HEK293 (cell line): ENCODE data around the gene LIG3.

Experiments used
- CTCF ChIA-PET: fragments of 350-600 bp; formaldehyde crosslinking; extraction: SDS; loops from one replicate; lab custom pipeline; 2021; ENCODE audit warnings: antibody characterized with exemption; lab: Yijun Ruan, JAX
- POLR2A ChIA-PET: fragments of 300-600 bp; formaldehyde crosslinking; extraction: SDS; loops from one replicate; lab custom pipeline; 2020; ENCODE audit warnings: antibody characterized with exemption, inconsistent platforms; lab: Yijun Ruan, JAX
- H3K27ac ChIP-seq: fragments of 200-500 bp; sonication (Bioruptor generic); 2 replicates; pipeline ENCODE4 v1.5.1; 2014; ENCODE audit warnings: low read depth, low read length, control low read depth, inconsistent platforms; ENCODE audit errors: extremely low read depth
- H3K36me3 ChIP-seq, 2 experiments: fragments of 200-500 bp in 1 of 2; sonication (Bioruptor generic) in 1 of 2; 1 replicate in 1 of 2; 2 replicates in 1 of 2; pipeline ENCODE4 v1.5.1; 2014 to 2017; ENCODE audit warnings: inconsistent platforms in 2 of 2, low read length in 2 of 2; ENCODE audit not compliant: control insufficient read depth in 2 of 2, insufficient read depth in 1 of 2
- H3K4me1 ChIP-seq: fragments of 200-500 bp; sonication (Bioruptor generic); 2 replicates; pipeline ENCODE4 v1.5.1; 2014; ENCODE audit warnings: mild to moderate bottlenecking, low read length, inconsistent platforms; ENCODE audit not compliant: control insufficient read depth, insufficient read depth
- H3K4me3 ChIP-seq: 2 replicates; pipeline ENCODE4 v1.5.1; 2011; ENCODE audit warnings: low read depth, mild to moderate bottlenecking, control low read depth, low read length, moderate library complexity
- H3K9me3 ChIP-seq: fragments of 200-500 bp; sonication (Bioruptor generic); 2 replicates; pipeline ENCODE4 v1.5.1; 2014; ENCODE audit warnings: low read depth, low read length, inconsistent platforms; ENCODE audit not compliant: control insufficient read depth, insufficient read depth
- HOXA7 ChIP-seq: sonication (generic); formaldehyde crosslinking; IDR thresholded peaks from 2 replicates; pipeline ENCODE4 v1.8.1; 2022; ENCODE audit warnings: missing genetic modification reagents, borderline replicate concordance
- KLF1 ChIP-seq: fragments of 450-650 bp; formaldehyde crosslinking; IDR thresholded peaks from 2 replicates; pipeline ENCODE4 v1.5.1; 2016; ENCODE audit warnings: missing biosample characterization, missing genetic modification characterization
- OVOL3 ChIP-seq: fragments of 450-650 bp; formaldehyde crosslinking; IDR thresholded peaks from 2 replicates; pipeline ENCODE4 v1.5.1; 2016; ENCODE audit warnings: missing biosample characterization, missing genetic modification characterization
- TRIM28 ChIP-seq: IDR thresholded peaks from 2 replicates; pipeline ENCODE4 v1.6.1; 2011; ENCODE audit warnings: low read length, control low read depth, borderline replicate concordance
- ZBTB8A ChIP-seq: fragments of 450-650 bp; formaldehyde crosslinking; IDR thresholded peaks from 2 replicates; pipeline ENCODE4 v1.5.1; 2016; ENCODE audit warnings: missing biosample characterization, missing genetic modification characterization
- ZEB2 ChIP-seq: fragments of 450-650 bp; formaldehyde crosslinking; IDR thresholded peaks from 2 replicates; pipeline ENCODE4 v1.5.1; 2016; ENCODE audit warnings: missing biosample characterization, missing genetic modification characterization
- ZNF138 ChIP-seq: fragments of 450-650 bp; formaldehyde crosslinking; IDR thresholded peaks from 2 replicates; pipeline ENCODE4 v1.5.1; 2016; ENCODE audit warnings: missing biosample characterization, missing genetic modification characterization, borderline replicate concordance
- ZNF146 ChIP-seq: fragments of 450-650 bp; formaldehyde crosslinking; IDR thresholded peaks from 2 replicates; pipeline ENCODE4 v1.5.1; 2016; ENCODE audit warnings: missing biosample characterization, missing genetic modification characterization
- ZNF19 ChIP-seq: fragments of 450-650 bp; formaldehyde crosslinking; IDR thresholded peaks from 2 replicates; pipeline ENCODE4; 2016; ENCODE audit warnings: missing biosample characterization, missing genetic modification characterization, low read depth
- ZNF223 ChIP-seq: fragments of 450-650 bp; formaldehyde crosslinking; IDR thresholded peaks from 2 replicates; pipeline ENCODE4 v1.5.1; 2016; ENCODE audit warnings: missing biosample characterization, missing genetic modification characterization
- ZNF521 ChIP-seq: fragments of 450-650 bp; formaldehyde crosslinking; IDR thresholded peaks from 2 replicates; pipeline ENCODE4 v1.5.1; 2017; ENCODE audit warnings: missing biosample characterization, mild to moderate bottlenecking, missing genetic modification characterization
- ZNF585B ChIP-seq: fragments of 450-650 bp; formaldehyde crosslinking; IDR thresholded peaks from 2 replicates; pipeline ENCODE4 v1.5.1; 2016; ENCODE audit warnings: missing biosample characterization, missing genetic modification characterization
- ZNF600 ChIP-seq: fragments of 450-650 bp; formaldehyde crosslinking; IDR thresholded peaks from 2 replicates; pipeline ENCODE4 v1.5.1; 2016; ENCODE audit warnings: missing biosample characterization, missing genetic modification characterization
- ZNF776 ChIP-seq: fragments of 450-650 bp; formaldehyde crosslinking; IDR thresholded peaks from 2 replicates; pipeline ENCODE4 v1.5.0; 2017; ENCODE audit warnings: missing biosample characterization, missing genetic modification characterization, borderline replicate concordance
- ZNF830 ChIP-seq: fragments of 450-650 bp; IDR thresholded peaks from 2 replicates; pipeline ENCODE4 v1.5.0; 2018; ENCODE audit warnings: missing biosample characterization, missing genetic modification characterization, low read depth, mild to moderate bottlenecking, moderate library complexity
- ZNF837 ChIP-seq: fragments of 450-650 bp; formaldehyde crosslinking; IDR thresholded peaks from 2 replicates; pipeline ENCODE4 v1.5.1; 2016; ENCODE audit warnings: missing biosample characterization, missing genetic modification characterization
- ZSCAN23 ChIP-seq: fragments of 450-650 bp; formaldehyde crosslinking; IDR thresholded peaks from 2 replicates; pipeline ENCODE4 v1.5.1; 2016; ENCODE audit warnings: missing biosample characterization, missing genetic modification characterization
- ZSCAN30 ChIP-seq: fragments of 450-650 bp; IDR thresholded peaks from 2 replicates; pipeline ENCODE4 v1.5.1; 2018; ENCODE audit warnings: missing biosample characterization, mild to moderate bottlenecking, missing genetic modification characterization, moderate library complexity
- TF ChIP-seq, protein P1 (sequence below): fragments of 450-650 bp; formaldehyde crosslinking; IDR thresholded peaks from 2 replicates; pipeline ENCODE4 v1.5.1; 2017; ENCODE audit warnings: missing biosample characterization, missing genetic modification characterization
- TF ChIP-seq, protein P2 (sequence below): fragments of 450-650 bp; formaldehyde crosslinking; conservative IDR thresholded peaks from 2 replicates; pipeline ENCODE4 v1.5.1; 2016; ENCODE audit warnings: low read depth, missing biosample characterization, missing genetic modification characterization
- TF ChIP-seq, protein P3 (sequence below): fragments of 450-650 bp; formaldehyde crosslinking; IDR thresholded peaks from 2 replicates; pipeline ENCODE4 v1.5.1; 2016; ENCODE audit warnings: missing biosample characterization, missing genetic modification characterization

The LIG3 gene

DNA sequence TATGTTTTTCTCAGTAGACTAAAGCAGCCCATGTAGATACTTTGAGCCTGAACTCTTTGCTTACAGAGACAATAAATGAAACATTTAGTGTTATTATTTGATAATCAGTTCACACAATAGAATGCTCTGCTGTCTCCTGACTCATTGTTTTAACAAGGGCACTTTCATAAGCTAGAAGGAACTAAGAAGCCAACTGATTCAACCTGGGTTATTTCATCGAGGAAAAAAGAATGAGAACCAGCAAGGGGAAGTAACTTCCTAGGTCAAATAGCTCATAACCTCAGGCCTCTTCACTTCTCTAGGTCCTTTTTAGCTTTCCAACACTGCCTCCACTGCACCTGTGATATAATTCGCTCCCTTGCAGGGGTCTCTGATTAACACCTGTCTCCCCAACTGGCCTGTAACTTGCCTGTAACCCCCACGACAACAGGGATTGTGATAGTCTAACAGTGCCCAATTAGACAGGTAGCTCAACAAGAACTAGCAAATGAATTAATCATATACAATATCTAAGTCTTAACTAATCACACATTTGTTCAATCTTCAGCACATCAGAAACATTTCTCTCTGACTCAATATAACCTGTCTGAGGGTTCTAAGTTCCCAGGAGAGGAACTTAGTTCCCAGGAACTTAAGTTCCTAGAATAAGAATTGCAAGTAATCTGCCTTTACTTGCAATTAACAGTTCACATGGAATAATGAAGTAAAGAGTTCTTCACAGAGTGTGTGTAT is 48.4 kb downstream of the LIG3 start (continued):
- TF ChIP-seq ZNF19 (tag by site-specific recombination) (no peak), OVOL3 (tag by site-specific recombination) (no peak)
- TF ChIP-seq, protein P1, sequence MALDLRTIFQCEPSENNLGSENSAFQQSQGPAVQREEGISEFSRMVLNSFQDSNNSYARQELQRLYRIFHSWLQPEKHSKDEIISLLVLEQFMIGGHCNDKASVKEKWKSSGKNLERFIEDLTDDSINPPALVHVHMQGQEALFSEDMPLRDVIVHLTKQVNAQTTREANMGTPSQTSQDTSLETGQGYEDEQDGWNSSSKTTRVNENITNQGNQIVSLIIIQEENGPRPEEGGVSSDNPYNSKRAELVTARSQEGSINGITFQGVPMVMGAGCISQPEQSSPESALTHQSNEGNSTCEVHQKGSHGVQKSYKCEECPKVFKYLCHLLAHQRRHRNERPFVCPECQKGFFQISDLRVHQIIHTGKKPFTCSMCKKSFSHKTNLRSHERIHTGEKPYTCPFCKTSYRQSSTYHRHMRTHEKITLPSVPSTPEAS (tag by site-specific recombination), result no peak

DNA sequence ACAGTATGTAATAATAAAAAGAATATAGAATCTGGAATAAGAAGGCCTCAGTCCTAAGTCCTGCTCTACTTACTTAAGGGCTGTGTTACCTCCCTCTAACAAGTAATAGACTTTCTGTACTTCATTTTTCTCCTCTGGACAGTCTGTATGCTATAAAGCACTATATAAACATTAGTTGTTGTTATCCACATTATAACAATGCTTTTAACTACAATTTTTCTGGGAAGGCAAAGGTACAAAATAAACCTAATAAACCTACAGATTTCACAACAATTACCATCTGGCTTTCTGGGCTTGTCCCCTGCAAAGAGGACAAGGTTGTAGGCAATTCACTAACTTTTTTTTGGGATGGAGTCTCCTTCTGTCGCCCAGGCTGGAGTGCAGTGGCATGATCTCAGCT is 50.5 kb downstream of the LIG3 start:
- no peaks in the 10 kb centered on the region for H3K4me1 ChIP-seq
- TF ChIP-seq TRIM28 (no peak), ZNF830 (tag by site-specific recombination) (no peak), ZNF521 (tag by site-specific recombination) (no peak), HOXA7 (CRISPR knock-in tag) (no peak)
- TF ChIP-seq, protein P2, sequence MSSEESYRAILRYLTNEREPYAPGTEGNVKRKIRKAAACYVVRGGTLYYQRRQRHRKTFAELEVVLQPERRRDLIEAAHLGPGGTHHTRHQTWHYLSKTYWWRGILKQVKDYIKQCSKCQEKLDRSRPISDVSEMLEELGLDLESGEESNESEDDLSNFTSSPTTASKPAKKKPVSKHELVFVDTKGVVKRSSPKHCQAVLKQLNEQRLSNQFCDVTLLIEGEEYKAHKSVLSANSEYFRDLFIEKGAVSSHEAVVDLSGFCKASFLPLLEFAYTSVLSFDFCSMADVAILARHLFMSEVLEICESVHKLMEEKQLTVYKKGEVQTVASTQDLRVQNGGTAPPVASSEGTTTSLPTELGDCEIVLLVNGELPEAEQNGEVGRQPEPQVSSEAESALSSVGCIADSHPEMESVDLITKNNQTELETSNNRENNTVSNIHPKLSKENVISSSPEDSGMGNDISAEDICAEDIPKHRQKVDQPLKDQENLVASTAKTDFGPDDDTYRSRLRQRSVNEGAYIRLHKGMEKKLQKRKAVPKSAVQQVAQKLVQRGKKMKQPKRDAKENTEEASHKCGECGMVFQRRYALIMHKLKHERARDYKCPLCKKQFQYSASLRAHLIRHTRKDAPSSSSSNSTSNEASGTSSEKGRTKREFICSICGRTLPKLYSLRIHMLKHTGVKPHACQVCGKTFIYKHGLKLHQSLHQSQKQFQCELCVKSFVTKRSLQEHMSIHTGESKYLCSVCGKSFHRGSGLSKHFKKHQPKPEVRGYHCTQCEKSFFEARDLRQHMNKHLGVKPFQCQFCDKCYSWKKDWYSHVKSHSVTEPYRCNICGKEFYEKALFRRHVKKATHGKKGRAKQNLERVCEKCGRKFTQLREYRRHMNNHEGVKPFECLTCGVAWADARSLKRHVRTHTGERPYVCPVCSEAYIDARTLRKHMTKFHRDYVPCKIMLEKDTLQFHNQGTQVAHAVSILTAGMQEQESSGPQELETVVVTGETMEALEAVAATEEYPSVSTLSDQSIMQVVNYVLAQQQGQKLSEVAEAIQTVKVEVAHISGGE (tag by site-specific recombination), result no peak
- TF ChIP-seq, all 188 proteins: peak for 0
- Histone ChIP-seq H3K4me3 (no peak overlapping the region), H3K27ac (no peak overlapping the region), H3K36me3 (peaks cover 0 to 7% of the 10 kb centered on the region in 2 experiments; a peak in 2 of 3 replicates), H3K9me3 (no peaks in the 10 kb centered on the region)
- POLR2A ChIA-PET, result no interaction called here
- CTCF ChIA-PET, result no interaction called here

DNA sequence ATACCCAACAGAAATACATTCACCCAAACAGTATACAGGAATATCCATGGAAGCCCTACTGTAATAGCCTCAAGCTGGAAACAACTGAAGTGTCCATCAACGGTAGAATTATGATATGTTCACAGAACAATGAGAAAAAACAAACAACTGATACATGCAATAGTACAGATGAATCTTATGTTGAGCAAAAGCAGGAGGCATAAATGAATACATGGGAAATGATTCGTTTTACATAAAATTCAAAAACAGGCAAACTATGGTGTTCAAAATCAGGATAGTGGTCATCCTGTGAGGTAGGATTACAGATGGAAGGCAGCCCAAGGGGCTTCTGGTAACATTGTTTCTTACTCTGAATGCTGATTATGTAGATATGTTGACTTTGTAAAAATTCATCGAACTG is 58.1 kb downstream of the LIG3 start:
- no peak overlapping the region for H3K27ac ChIP-seq
- no peaks in the 10 kb centered on the region for H3K9me3 ChIP-seq
- ChIA-PET CTCF (interaction anchor here (1.0 kb wide), 1 partner anchor 54 kb away, joined by 3 read pairs; no protein-coding TSS in a partner anchor), POLR2A (no interaction called here)
- H3K4me1 ChIP-seq, result no peaks in the 10 kb centered on the region
- no peaks in the 10 kb centered on the region for H3K36me3 ChIP-seq
- H3K4me3 ChIP-seq, result no peak overlapping the region
- TF ChIP-seq ZSCAN23 (tag by site-specific recombination) (no peak), ZNF776 (tag by site-specific recombination) (no peak), ZNF600 (no peak), ZBTB8A (tag by site-specific recombination) (no peak), ZSCAN30 (tag by site-specific recombination) (no peak), ZEB2 (tag by site-specific recombination) (no peak), ZNF138 (tag by site-specific recombination) (no peak), ZNF146 (tag by site-specific recombination) (no peak), KLF1 (tag by site-specific recombination) (no peak), ZNF521 (tag by site-specific recombination) (no peak), ZNF223 (tag by site-specific recombination) (no peak), ZNF837 (tag by site-specific recombination) (no peak), ZNF585B (tag by site-specific recombination) (no peak)
- TF ChIP-seq, protein P2 (tag by site-specific recombination), result no peak
- TF ChIP-seq, protein P3, sequence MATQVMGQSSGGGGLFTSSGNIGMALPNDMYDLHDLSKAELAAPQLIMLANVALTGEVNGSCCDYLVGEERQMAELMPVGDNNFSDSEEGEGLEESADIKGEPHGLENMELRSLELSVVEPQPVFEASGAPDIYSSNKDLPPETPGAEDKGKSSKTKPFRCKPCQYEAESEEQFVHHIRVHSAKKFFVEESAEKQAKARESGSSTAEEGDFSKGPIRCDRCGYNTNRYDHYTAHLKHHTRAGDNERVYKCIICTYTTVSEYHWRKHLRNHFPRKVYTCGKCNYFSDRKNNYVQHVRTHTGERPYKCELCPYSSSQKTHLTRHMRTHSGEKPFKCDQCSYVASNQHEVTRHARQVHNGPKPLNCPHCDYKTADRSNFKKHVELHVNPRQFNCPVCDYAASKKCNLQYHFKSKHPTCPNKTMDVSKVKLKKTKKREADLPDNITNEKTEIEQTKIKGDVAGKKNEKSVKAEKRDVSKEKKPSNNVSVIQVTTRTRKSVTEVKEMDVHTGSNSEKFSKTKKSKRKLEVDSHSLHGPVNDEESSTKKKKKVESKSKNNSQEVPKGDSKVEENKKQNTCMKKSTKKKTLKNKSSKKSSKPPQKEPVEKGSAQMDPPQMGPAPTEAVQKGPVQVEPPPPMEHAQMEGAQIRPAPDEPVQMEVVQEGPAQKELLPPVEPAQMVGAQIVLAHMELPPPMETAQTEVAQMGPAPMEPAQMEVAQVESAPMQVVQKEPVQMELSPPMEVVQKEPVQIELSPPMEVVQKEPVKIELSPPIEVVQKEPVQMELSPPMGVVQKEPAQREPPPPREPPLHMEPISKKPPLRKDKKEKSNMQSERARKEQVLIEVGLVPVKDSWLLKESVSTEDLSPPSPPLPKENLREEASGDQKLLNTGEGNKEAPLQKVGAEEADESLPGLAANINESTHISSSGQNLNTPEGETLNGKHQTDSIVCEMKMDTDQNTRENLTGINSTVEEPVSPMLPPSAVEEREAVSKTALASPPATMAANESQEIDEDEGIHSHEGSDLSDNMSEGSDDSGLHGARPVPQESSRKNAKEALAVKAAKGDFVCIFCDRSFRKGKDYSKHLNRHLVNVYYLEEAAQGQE (tag by site-specific recombination), result no peak
